IPS DF 4.7 (cell line): ENCODE results near the gene NMNAT2.

Source experiments
- DNase-seq: peaks from one replicate; pipeline ENCODE4 v3.0.0-alpha.2; 2013; ENCODE audit warnings: low spot score; ENCODE audit errors: extremely low read depth

Gene NMNAT2

GRCh38 chr1:183215936-183216335, 202.2 kb downstream of the NMNAT2 start:
- no peak for DNase-seq

- DNase-seq = no peak
Observed at GRCh38 chr1:183215076-183215720, 203.0 kb downstream of the NMNAT2 start.

- no peak for DNase-seq
Observed at GRCh38 chr1:183214021-183214970, 203.9 kb downstream of the NMNAT2 start.

- no peak for DNase-seq
Observed at GRCh38 chr1:183212870-183213269, 205.3 kb downstream of the NMNAT2 start.

GRCh38 chr1:183210681-183211080, 207.5 kb downstream of the NMNAT2 start:
- no peak for DNase-seq

- no peak for DNase-seq
Observed at GRCh38 chr1:183209533-183210158, 208.5 kb downstream of the NMNAT2 start.

GRCh38 chr1:183206538-183207122, 211.6 kb downstream of the NMNAT2 start:
- DNase-seq = no peak

GRCh38 chr1:183205196-183205781, 212.9 kb downstream of the NMNAT2 start:
- DNase-seq = no peak

- no peak for DNase-seq
Observed at GRCh38 chr1:183203094-183203493, 215.1 kb downstream of the NMNAT2 start.

GRCh38 chr1:183200451-183200850, 217.7 kb downstream of the NMNAT2 start:
- no peak for DNase-seq

GRCh38 chr1:183199304-183199703, 218.9 kb downstream of the NMNAT2 start:
- no peak for DNase-seq

GRCh38 chr1:183198463-183198862, 219.7 kb downstream of the NMNAT2 start:
- no peak for DNase-seq
